H1 (cell line): ENCODE results near the gene CASZ1. TPM values are rescaled to one million over a fixed set of nuclear protein-coding genes. Genes with fewer than 3 reads are reported as not detected.
A peak's percentile ranks its signal among the peaks of the same experiment; 100 is the strongest.

ENCODE experiments used
- CTCF ChIA-PET: fragments of 300-600 bp; sonication (Branson Sonifier 250); formaldehyde crosslinking; loops from one replicate; lab custom pipeline; 2021; ENCODE audit not compliant: partially characterized antibody; lab: Charles Lee
- POLR2A ChIA-PET: fragments of 300-600 bp; sonication (Branson Sonifier 250); formaldehyde crosslinking; loops from one replicate; lab custom pipeline; 2021; ENCODE audit warnings: inconsistent platforms; ENCODE audit not compliant: partially characterized antibody; lab: Charles Lee
- DNase-seq, 2 experiments: peaks; one replicate each; pipeline versions ENCODE4 v3.0.0 to v3.0.0-alpha.2; 2010 to 2022; ENCODE audit warnings: low spot score in 2 of 2, low read depth in 1 of 2, mixed read lengths in 1 of 2
- FAIRE-seq: peaks from 2 replicates; lab custom pipeline; 2011; peaks lifted over from hg19 to GRCh38; lab: Jason Lieb, UNC
- H2AFZ ChIP-seq: 2 replicates; pipeline ENCODE4 v1.8.1; 2012; ENCODE audit warnings: low read length, inconsistent platforms
- H2AK5ac ChIP-seq: 2 replicates; pipeline ENCODE4 v1.6.1; 2013; ENCODE audit warnings: low read depth, low read length
- H2BK120ac ChIP-seq: replicated peaks from 2 replicates; pipeline ENCODE3; 2013; ENCODE audit warnings: low read depth, low read length, inconsistent platforms
- H2BK12ac ChIP-seq: 2 replicates; pipeline ENCODE4 v1.6.1; 2013; ENCODE audit warnings: low read depth, low read length
- H2BK15ac ChIP-seq: 2 replicates; pipeline ENCODE4 v1.6.1; 2013; ENCODE audit warnings: low read length
- H2BK20ac ChIP-seq: 2 replicates; pipeline ENCODE4 v1.6.1; 2013; ENCODE audit warnings: low read length
- H2BK5ac ChIP-seq: 2 replicates; pipeline ENCODE4 v1.6.1; 2013; ENCODE audit warnings: low read depth, low read length
- H3K14ac ChIP-seq: 2 replicates; pipeline ENCODE4 v1.6.1; 2013; ENCODE audit warnings: inconsistent platforms; ENCODE audit not compliant: insufficient read length
- H3K18ac ChIP-seq: 2 replicates; pipeline ENCODE4 v1.6.1; 2013; ENCODE audit warnings: low read length; ENCODE audit errors: extremely low read depth
- H3K23ac ChIP-seq: 2 replicates; pipeline ENCODE4 v1.6.1; 2013; ENCODE audit warnings: inconsistent platforms; ENCODE audit not compliant: insufficient read length
- H3K23me2 ChIP-seq: 2 replicates; pipeline ENCODE4 v1.6.1; 2013; ENCODE audit warnings: low read depth, low read length
- H3K27ac ChIP-seq: 2 replicates; pipeline ENCODE4 v1.6.1; 2011; ENCODE audit warnings: low read depth, low read length, inconsistent platforms
- H3K27me3 ChIP-seq, 4 experiments: replicated peaks in 1 of 4; 1 replicate in 1 of 4; 2 replicates in 3 of 4; pipeline versions ENCODE4 v1.6.1 to v1.8.1; 2011 to 2013; ENCODE audit warnings: low read length in 3 of 4, mild to moderate bottlenecking in 3 of 4, inconsistent platforms in 2 of 4, mixed read lengths in 2 of 4, moderate library complexity in 1 of 4; ENCODE audit not compliant: control insufficient read depth in 3 of 4, insufficient read depth in 3 of 4; ENCODE audit errors: extremely low read depth in 1 of 4
- H3K36me3 ChIP-seq, 4 experiments: 2 replicates each; pipeline versions ENCODE4 v1.6.1 to v1.8.1; 2011 to 2013; ENCODE audit warnings: mild to moderate bottlenecking in 4 of 4, low read length in 3 of 4, moderate library complexity in 2 of 4, control low read depth in 1 of 4, inconsistent platforms in 1 of 4; ENCODE audit not compliant: insufficient read depth in 4 of 4, control insufficient read depth in 2 of 4
- H3K4ac ChIP-seq: replicated peaks from 2 replicates; pipeline ENCODE3; 2013; ENCODE audit warnings: low read length, low read depth, mixed read lengths, inconsistent platforms; ENCODE audit not compliant: insufficient read length
- H3K4me1 ChIP-seq, 4 experiments: replicated peaks in 1 of 4; 1 replicate in 1 of 4; 2 replicates in 3 of 4; pipeline versions ENCODE4 v1.6.1 to v1.8.1; 2011 to 2013; ENCODE audit warnings: low read length in 3 of 4, inconsistent platforms in 2 of 4, mixed read lengths in 1 of 4; ENCODE audit not compliant: insufficient read depth in 4 of 4, control insufficient read depth in 3 of 4
- H3K4me2 ChIP-seq, 2 experiments: 2 replicates each; pipeline versions ENCODE4 v1.6.1 to v1.8.1; 2011 to 2013; ENCODE audit warnings: low read depth in 2 of 2, low read length in 2 of 2, control low read depth in 1 of 2, inconsistent platforms in 1 of 2, mild to moderate bottlenecking in 1 of 2; ENCODE audit not compliant: insufficient read depth in 1 of 2
- H3K4me3 ChIP-seq, 4 experiments: fragments of 200-600, 300-600 bp in 1 of 4; sonication (generic), shearing (Covaris generic), sonication (Bioruptor Twin) in 1 of 4; 2 replicates each; pipeline versions ENCODE4 v1.5.1 to v1.8.1; 2011 to 2016; ENCODE audit warnings: low read length in 4 of 4, low read depth in 3 of 4, control low read depth in 2 of 4, inconsistent platforms in 2 of 4, mild to moderate bottlenecking in 2 of 4, mixed read lengths in 1 of 4, moderate library complexity in 1 of 4; ENCODE audit not compliant: insufficient read depth in 2 of 4; ENCODE audit errors: extremely low read depth in 1 of 4
- H3K56ac ChIP-seq: replicated peaks from 2 replicates; pipeline ENCODE3; 2013; ENCODE audit warnings: low read depth, mild to moderate bottlenecking, mixed read lengths, low read length, inconsistent platforms; ENCODE audit not compliant: insufficient read length
- H3K79me1 ChIP-seq: 2 replicates; pipeline ENCODE4 v1.6.1; 2013; ENCODE audit warnings: low read depth, low read length, control low read depth
- H3K79me2 ChIP-seq, 2 experiments: 2 replicates each; pipeline versions ENCODE4 v1.6.1 to v1.8.1; 2012 to 2013; ENCODE audit warnings: low read length in 2 of 2, mild to moderate bottlenecking in 2 of 2, inconsistent platforms in 1 of 2; ENCODE audit not compliant: insufficient read depth in 2 of 2, control insufficient read depth in 1 of 2
- H3K9ac ChIP-seq, 4 experiments: replicated peaks in 1 of 4; 1 replicate in 1 of 4; 2 replicates in 3 of 4; pipeline versions ENCODE4 v1.6.1 to v1.8.1; 2011 to 2013; ENCODE audit warnings: low read depth in 3 of 4, low read length in 3 of 4, control low read depth in 2 of 4, mild to moderate bottlenecking in 2 of 4, moderate library complexity in 2 of 4, inconsistent platforms in 1 of 4; ENCODE audit errors: extremely low read depth in 1 of 4
- H3K9me3 ChIP-seq, 2 experiments: 2 replicates each; pipeline versions ENCODE4 v1.6.1 to v1.8.1; 2012 to 2013; ENCODE audit warnings: mild to moderate bottlenecking in 2 of 2, moderate library complexity in 2 of 2, control low read depth in 1 of 2, inconsistent platforms in 1 of 2, low read depth in 1 of 2, low read length in 1 of 2, mixed read lengths in 1 of 2; ENCODE audit not compliant: insufficient read depth in 2 of 2
- H4K20me1 ChIP-seq, 2 experiments: replicated peaks in 1 of 2; 2 replicates each; pipeline versions ENCODE3 to v1.8.1; 2011 to 2013; ENCODE audit warnings: inconsistent platforms in 2 of 2, low read length in 2 of 2, mild to moderate bottlenecking in 1 of 2; ENCODE audit not compliant: insufficient read depth in 2 of 2, control insufficient read depth in 1 of 2
- H4K5ac ChIP-seq: 2 replicates; pipeline ENCODE4 v1.6.1; 2013; ENCODE audit warnings: low read length, low read depth, mixed read lengths, inconsistent platforms; ENCODE audit not compliant: insufficient read length
- H4K8ac ChIP-seq: 2 replicates; pipeline ENCODE4 v1.8.0; 2013; ENCODE audit warnings: mild to moderate bottlenecking, moderate library complexity, low read length, inconsistent platforms; ENCODE audit not compliant: insufficient read depth; ENCODE audit errors: extremely low read depth
- H4K91ac ChIP-seq: replicated peaks from 2 replicates; pipeline ENCODE3; 2013; ENCODE audit warnings: low read length, mixed read lengths, inconsistent platforms; ENCODE audit not compliant: insufficient read length
- CREB1 ChIP-seq: IDR thresholded peaks from 2 replicates; pipeline ENCODE4 v1.6.1; 2012; ENCODE audit warnings: inconsistent platforms
- KDM1A ChIP-seq: fragments of 200-600, 300-600 bp; sonication (generic); IDR thresholded peaks from 2 replicates; pipeline ENCODE4 v1.7.1; 2016; ENCODE audit warnings: mild to moderate bottlenecking, low read length, borderline replicate concordance
- WGBS, 2 experiments: shearing (Covaris generic) in 1 of 2; methylation state at CpG; one replicate each; pipeline versions ENCODE4 v1.1.6 to v1.1.7; 2013 to 2015; ENCODE audit warnings: low lambda C conversion rate in 2 of 2, mixed read lengths in 2 of 2, inconsistent platforms in 1 of 2, low coverage in 1 of 2, missing lambda C conversion rate in 1 of 2; ENCODE audit not compliant: insufficient replicate concordance in 2 of 2, insufficient coverage in 1 of 2, insufficient read length in 1 of 2; ENCODE audit errors: extremely low coverage in 1 of 2, missing lambda C conversion rate in 1 of 2; 5-methylcytosine and 5-hydroxymethylcytosine counted together
- polyA plus RNA-seq, 7 experiments: library from polyadenylated mRNA; depleted of rRNA in 3 of 7; stranded (reverse) in 5 of 7; unstranded in 2 of 7; fragments of >200 nt in 5 of 7; fragments of 200-250 nt in 2 of 7; gene quantifications; 1 replicate in 5 of 7; 2 replicates in 1 of 7; 4 replicates in 1 of 7; pipeline versions ENCODE4 v1.2.1 to v1.2.3, GENCODE V29; 2011 to 2013; ENCODE audit warnings: missing spikeins in 2 of 7, mixed read lengths in 2 of 7
- total RNA-seq: library from RNA; stranded (reverse); fragmentation: NEBNext Ultra II Directional; extraction: Animal tissue kit (Norgen Biotek cat#: 25700); gene quantifications from 2 replicates; pipeline ENCODE4 v1.2.1, GENCODE V29; 2021

CASZ1 gene
- total and polyA plus RNA-seq, 2 of the 8 experiments (the other 6 are each of a cell fraction or from before 2014, with no cell fraction given) = 4.4 to 7.7 TPM

DNA sequence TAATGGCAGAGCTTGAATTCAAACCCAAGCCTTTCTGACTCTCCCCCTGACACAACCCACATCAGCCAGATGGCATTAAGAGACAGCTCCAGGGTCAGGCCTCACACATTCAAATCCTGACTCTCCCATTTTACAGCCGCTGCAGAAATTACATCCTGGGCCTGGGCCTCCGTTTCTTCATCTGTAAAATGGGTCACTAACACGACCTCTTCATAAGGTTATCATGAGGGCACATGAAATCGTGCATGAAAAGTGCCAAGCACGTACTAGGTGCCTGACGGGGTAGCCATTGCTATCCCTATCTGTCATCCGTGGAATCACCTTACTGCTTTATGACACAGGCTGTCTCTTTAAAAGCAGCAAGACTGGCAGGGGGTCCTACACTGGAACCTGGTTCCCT, 19.8 kb upstream of the CASZ1 start:
- Histone ChIP-seq H3K79me2 (no peaks in the 10 kb centered on the region), H2BK120ac (no peak overlapping the region), H2BK12ac (0 out of 2 replicates have a peak overlapping the region, but pooled peaks have one; percentile 27), H3K14ac (no peak overlapping the region), H2AFZ (no peak overlapping the region), H3K9ac (no peak overlapping the region), H3K23ac (no peak overlapping the region), H3K79me1 (no peaks in the 10 kb centered on the region), H4K20me1 (no peaks in the 10 kb centered on the region), H2AK5ac (peak overlapping the region; percentile 75; the same call in 1 of the 2 replicates), H3K27me3 (no peaks in the 10 kb centered on the region), H3K4me1 (peaks cover 0 to 17% (median 11%) of the 10 kb centered on the region in 4 experiments; a peak in 6 of 7 replicates), H3K27ac (no peak overlapping the region), H3K56ac (no peak overlapping the region), H3K4me3 (no peak overlapping the region), H4K5ac (no peak overlapping the region), H3K4me2 (no peak overlapping the region), H2BK20ac (peak overlapping the region; percentile 48; the same call in 1 of the 2 replicates), H3K36me3 (no peaks in the 10 kb centered on the region), H4K91ac (no peak overlapping the region), H2BK15ac (no peak overlapping the region), H4K8ac (no peak overlapping the region), H3K9me3 (no peaks in the 10 kb centered on the region), H3K18ac (no peak overlapping the region), H3K4ac (no peak overlapping the region), H3K23me2 (no peaks in the 10 kb centered on the region), H2BK5ac (0 out of 2 replicates have a peak overlapping the region, but pooled peaks have one; percentile 16)
- 0 out of 2 replicates have a peak, but pooled peaks have one; percentile 55 for TF ChIP-seq KDM1A
- no peak for TF ChIP-seq CREB1
- no peak for DNase-seq
- POLR2A ChIA-PET = interaction anchor here (1.4 to 1.6 kb wide), 2 partner anchors 10 to 50 kb away, joined by 3 read pairs; no protein-coding TSS in a partner anchor
- CTCF ChIA-PET = interaction anchor here (0.6 to 3.2 kb wide), 6 partner anchors 12 to 313 kb away, joined by 3 to 15 read pairs (median 3); no protein-coding TSS in a partner anchor
- FAIRE-seq = no peak
- WGBS, 2 experiments = 76% methylated on average over 7 of the region's 7 CpGs; no CpG with 5 or more reads in 1 of the 2 experiments
